HG02970 (cell line): ENCODE data around the gene GDF10.

Experiments
- ATAC-seq: cut with Tn5 transposase; IDR thresholded peaks from one replicate; pipeline ENCODE4 v1.9.1; 2021; ENCODE audit warnings: mild to moderate bottlenecking, moderate library complexity, moderate number of reproducible peaks; ENCODE audit not compliant: unreplicated experiment, low FRiP score

GDF10 gene

GRCh38 chr10:47331491-47331890 lies 31.5 kb downstream of the GDF10 start:
- no peak for ATAC-seq

GRCh38 chr10:47331954-47332353 lies 32.0 kb downstream of the GDF10 start:
- ATAC-seq: no peak

GRCh38 chr10:47332371-47332770 lies 32.4 kb downstream of the GDF10 start:
- no peak for ATAC-seq

- ATAC-seq: no peak
Measured at GRCh38 chr10:47332946-47333345, 32.9 kb downstream of the GDF10 start.

GRCh38 chr10:47333532-47333931 lies 33.5 kb downstream of the GDF10 start:
- ATAC-seq: no peak

- ATAC-seq: no peak
Measured at GRCh38 chr10:47334466-47335295, 34.7 kb downstream of the GDF10 start.

- ATAC-seq: no peak
Measured at GRCh38 chr10:47335906-47336305, 35.9 kb downstream of the GDF10 start.

- ATAC-seq: no peak
Measured at GRCh38 chr10:47336387-47337134, 36.6 kb downstream of the GDF10 start.

- ATAC-seq: no peak
Measured at GRCh38 chr10:47337310-47337709, 37.3 kb downstream of the GDF10 start.

- no peak for ATAC-seq
Measured at GRCh38 chr10:47339186-47339735, 39.3 kb downstream of the GDF10 start.

GRCh38 chr10:47339759-47340607 lies 40.0 kb downstream of the GDF10 start:
- ATAC-seq: no peak

GRCh38 chr10:47340608-47341170 lies 40.7 kb downstream of the GDF10 start:
- no peak for ATAC-seq

- no peak for ATAC-seq
Measured at GRCh38 chr10:47344996-47345870, 45.2 kb downstream of the GDF10 start.

GRCh38 chr10:47346581-47347302 lies 46.7 kb downstream of the GDF10 start:
- ATAC-seq: no peak

GRCh38 chr10:47347303-47347675 lies 47.3 kb downstream of the GDF10 start:
- no peak for ATAC-seq

- no peak for ATAC-seq
Measured at GRCh38 chr10:47348138-47348651, 48.2 kb downstream of the GDF10 start, which contains the start of gene RBP3. TSS of gene RBP3 (plus strand) at chr10:47348363. CDS start at chr10:47348485, 122 bp downstream.

- no peak for ATAC-seq
Measured at GRCh38 chr10:47348661-47349470, 48.9 kb downstream of the GDF10 start.

GRCh38 chr10:47349516-47349915 lies 49.5 kb downstream of the GDF10 start:
- ATAC-seq: no peak
